Pancreas (tissue), 10 donors: ENCODE results near the gene BDP1. TPM values are rescaled to one million over a fixed set of nuclear protein-coding genes. Genes with fewer than 3 reads are reported as not detected.
A peak's percentile ranks its signal among the peaks of the same experiment; 100 is the strongest.
"Not testable (repeated sequence)": the region's sequence is repeated elsewhere in the genome, so short reads cannot be mapped to it uniquely, and the experiment has no call there.

Source experiments
- ATAC-seq, 4 donors: fragments of 200-7000 bp; cut with Tn5 transposase; one replicate each; pipeline versions ENCODE4 v1.8.0 to v1.9.1; 2020; ENCODE audit warnings: mild to moderate bottlenecking in 4 of 4, moderate library complexity in 4 of 4
- DNase-seq, 6 donors: peaks; one replicate each; pipeline ENCODE4 v3.0.0-alpha.2; 2020
- FAIRE-seq: peaks from 2 replicates; lab custom pipeline; 2012; peaks lifted over from hg19 to GRCh38; lab: Jason Lieb, UNC
- H3K27ac ChIP-seq, 4 donors: fragments of 200-600 bp; sonication (generic); 1 replicate in 3 of 4; 2 replicates in 1 of 4; pipeline versions ENCODE4 v1.5.0 to v1.8.0; 2020
- H3K27me3 ChIP-seq, 4 donors: fragments of 200-600 bp; one replicate each; pipeline ENCODE4 v1.8.0; 2021
- H3K36me3 ChIP-seq, 3 donors: fragments of 200-600 bp; sonication (generic) in 1 of 3; one replicate each; pipeline versions ENCODE4 v1.5.0 to v1.8.0; 2020 to 2021
- H3K4me1 ChIP-seq, 3 donors: fragments of 200-600 bp; one replicate each; pipeline ENCODE4 v1.8.0; 2021
- H3K4me3 ChIP-seq, 4 donors: fragments of 200-600 bp; sonication (generic) in 2 of 4; one replicate each; pipeline versions ENCODE4 v1.5.0 to v1.8.0; 2020 to 2021
- H3K9me3 ChIP-seq, 4 donors: fragments of 200-600 bp; one replicate each; pipeline ENCODE4 v1.8.0; 2021
- CTCF ChIP-seq, 4 donors: fragments of 200-600 bp; sonication (generic) in 3 of 4; IDR thresholded peaks; one replicate each; pipeline versions ENCODE4 v1.5.0 to v1.8.0; 2021; ENCODE audit warnings: antibody characterized with exemption in 4 of 4
- WGBS, 2 donors: extraction: QIAGEN DNeasy Blood & Tissue Kit; methylation state at CpG; one replicate each; pipeline ENCODE4 v1.1.7; 2013; 5-methylcytosine and 5-hydroxymethylcytosine counted together
- intact Hi-C, 3 donors: fragments of 100-400 bp; cut with DNase I; formaldehyde crosslinking; loops; one replicate each; pipeline versions ENCODE4 v1.11.1 to v1.14.2; 2022
- polyA plus RNA-seq, 2 donors: library from polyadenylated mRNA; stranded (reverse); fragments of 200-250 nt; gene quantifications; one replicate each; pipeline ENCODE4 v1.2.3, GENCODE V29; 2013
- total RNA-seq, 6 donors: library from RNA; stranded (reverse); fragmentation: NEBNext Ultra II Directional in 4 of 6; extraction: Animal tissue kit (Norgen Biotek cat#: 25700) in 4 of 6; gene quantifications; one replicate each; pipeline versions ENCODE4 v1.2.1 to v1.2.4, GENCODE V29; 2021 to 2023
- donor health status: healthy with polysubstance abuse.
- donor health status: DM: no; HTN: no; CAD: no; lungs with moderate emphysema.
- donor health status: DM: no; HTN: no; CAD: no.
- donor health status: control.
- donor health status: control.
- donor health status: Bipolar disorder and iron deficiency.
- donor health status: DM: yes; HTN: yes; CAD: no.
- donor health status: DM: no; HTN: no; CAD: no.
- donor health status: DM: no; HTN: no; CAD: no.
- donor health status: DM: yes; HTN: yes; CAD: no.

The BDP1 gene
- total and polyA plus RNA-seq, 8 donors, result 7.0 to 13.7 (median 8.2) TPM

- H3K9me3 ChIP-seq, H3K27ac ChIP-seq, FAIRE-seq, H3K4me1 ChIP-seq, H3K27me3 ChIP-seq, intact Hi-C loops, H3K4me3 ChIP-seq, ATAC-seq: not testable (repeated sequence)
- peaks cover 0 to 40% (median 22%) of the 10 kb centered on the region in 3 donors for H3K36me3 ChIP-seq
- DNase-seq, result peak in 1 of 6 donors; percentile 64
- WGBS, 2 donors, result 95 to 96% methylated on average over 37 to 53 of the region's 53 CpGs
These were observed 96.7 kb downstream of the BDP1 start for GRCh38 chr5:71552026-71552749.

GRCh38 chr5:71563161-71563560, 107.7 kb downstream of the BDP1 start:
- no peaks in the 10 kb centered on the region for H3K9me3 ChIP-seq
- no peak for FAIRE-seq
- no peak overlapping the region for H3K27ac ChIP-seq
- no peak for TF ChIP-seq CTCF (IDR thresholded peaks at IDR 0.05)
- H3K4me3 ChIP-seq, result no peak overlapping the region
- intact Hi-C loops, result no loop called here
- ATAC-seq, result no peak
- H3K4me1 ChIP-seq, result no peaks in the 10 kb centered on the region
- H3K27me3 ChIP-seq, result no peaks in the 10 kb centered on the region
- no peak for DNase-seq
- 98% methylated on average over 4 of the region's 4 CpGs for WGBS, 2 donors
- H3K36me3 ChIP-seq, result peaks cover 0 to 34% (median 6%) of the 10 kb centered on the region in 3 donors

- H3K27ac ChIP-seq, result no peak overlapping the region
- no peak for ATAC-seq
- H3K36me3 ChIP-seq, result peaks cover 0 to 18% (median 6%) of the 10 kb centered on the region in 3 donors
- no peak for DNase-seq
- H3K9me3 ChIP-seq, result no peaks in the 10 kb centered on the region
- no peak overlapping the region for H3K4me3 ChIP-seq
- H3K4me1 ChIP-seq, result no peaks in the 10 kb centered on the region
- intact Hi-C loops, result no loop called here
- TF ChIP-seq CTCF (IDR thresholded peaks at IDR 0.05), result no peak
- no peaks in the 10 kb centered on the region for H3K27me3 ChIP-seq
- FAIRE-seq, result no peak
These were observed 109.4 kb downstream of the BDP1 start for GRCh38 chr5:71564895-71565294.

GRCh38 chr5:71569748-71570509, 114.5 kb downstream of the BDP1 start:
- Histone ChIP-seq H3K36me3 (peaks cover 0 to 2% (median 0%) of the 10 kb centered on the region in 3 donors), H3K4me3 (no peak overlapping the region), H3K27ac (no peak overlapping the region), H3K9me3 (no peaks in the 10 kb centered on the region), H3K27me3 (no peaks in the 10 kb centered on the region), H3K4me1 (no peaks in the 10 kb centered on the region)
- DNase-seq, result no peak
- FAIRE-seq, result no peak
- TF ChIP-seq CTCF (IDR thresholded peaks at IDR 0.05), result no peak
- ATAC-seq, result no peak
- intact Hi-C loops, result no loop called here
- WGBS, 2 donors, result 74 to 84% methylated on average over 5 of the region's 5 CpGs

GRCh38 chr5:71571811-71572210, 116.4 kb downstream of the BDP1 start:
- H3K27me3 ChIP-seq, ATAC-seq, FAIRE-seq, H3K4me1 ChIP-seq, H3K9me3 ChIP-seq, intact Hi-C loops, H3K27ac ChIP-seq, DNase-seq, H3K4me3 ChIP-seq, H3K36me3 ChIP-seq: not testable (repeated sequence)
- WGBS, 2 donors, result 81 to 88% methylated on average over 7 of the region's 7 CpGs

GRCh38 chr5:71573591-71573990, 118.1 kb downstream of the BDP1 start:
- TF ChIP-seq CTCF (IDR thresholded peaks at IDR 0.05), result no peak
- Histone ChIP-seq H3K9me3 (no peaks in the 10 kb centered on the region), H3K36me3 (no peaks in the 10 kb centered on the region), H3K4me3 (no peak overlapping the region), H3K27ac (no peak overlapping the region), H3K4me1 (no peaks in the 10 kb centered on the region), H3K27me3 (no peaks in the 10 kb centered on the region)
- DNase-seq (no peak), FAIRE-seq (no peak), ATAC-seq (no peak)
- intact Hi-C loops, result no loop called here
- WGBS, 2 donors, result 67 to 81% methylated on average over 7 of the region's 7 CpGs

- FAIRE-seq, H3K4me3 ChIP-seq, DNase-seq, intact Hi-C loops, ATAC-seq, H3K9me3 ChIP-seq, H3K27me3 ChIP-seq, H3K36me3 ChIP-seq, H3K4me1 ChIP-seq, H3K27ac ChIP-seq: not testable (repeated sequence)
- 89 to 98% methylated on average over 4 of the region's 4 CpGs for WGBS, 2 donors
These were observed 120.1 kb downstream of the BDP1 start for GRCh38 chr5:71575588-71575987.
